CD14-positive monocyte (primary cell): ENCODE data around the gene MLXIP. TPM values are rescaled to one million over a fixed set of nuclear protein-coding genes. Genes with fewer than 3 reads are reported as not detected.

ENCODE experiments used
- DNase-seq, 3 donors: peaks; one replicate each; pipeline ENCODE4 v3.0.0-alpha.2; 2011 to 2022
- H2AFZ ChIP-seq: 2 replicates; pipeline ENCODE4 v1.6.0; 2012; ENCODE audit warnings: mild to moderate bottlenecking, low read depth, low read length, inconsistent platforms; ENCODE audit not compliant: insufficient read depth, poor library complexity, severe bottlenecking
- H3K27ac ChIP-seq, 2 donors: 1 replicate in 1 of 2; 2 replicates in 1 of 2; pipeline ENCODE4 v1.5.1; 2012 to 2013; ENCODE audit warnings: low read length in 2 of 2, control low read depth in 1 of 2, inconsistent platforms in 1 of 2, low read depth in 1 of 2, mild to moderate bottlenecking in 1 of 2
- H3K27me3 ChIP-seq, 2 donors: one replicate each; pipeline versions ENCODE4 v1.6.0 to v1.6.1; 2011 to 2013; ENCODE audit warnings: low read length in 2 of 2; ENCODE audit not compliant: control insufficient read depth in 2 of 2, insufficient read depth in 2 of 2
- H3K36me3 ChIP-seq, 2 donors: replicated peaks in 1 of 2; 1 replicate in 1 of 2; 2 replicates in 1 of 2; pipeline versions ENCODE4 v1.5.1 to v1.6.1; 2012 to 2013; ENCODE audit warnings: low read length in 2 of 2, control low read depth in 1 of 2, inconsistent platforms in 1 of 2, mild to moderate bottlenecking in 1 of 2; ENCODE audit not compliant: insufficient read depth in 2 of 2, control insufficient read depth in 1 of 2
- H3K4me1 ChIP-seq, 2 donors: 1 replicate in 1 of 2; 2 replicates in 1 of 2; pipeline versions ENCODE4 v1.5.1 to v1.6.1; 2012 to 2013; ENCODE audit warnings: low read length in 2 of 2, control low read depth in 1 of 2, inconsistent platforms in 1 of 2, mild to moderate bottlenecking in 1 of 2, moderate library complexity in 1 of 2; ENCODE audit not compliant: insufficient read depth in 2 of 2, control insufficient read depth in 1 of 2
- H3K4me2 ChIP-seq: replicated peaks from 2 replicates; pipeline ENCODE3; 2012; ENCODE audit warnings: low read length, moderate library complexity, mild to moderate bottlenecking; ENCODE audit not compliant: poor library complexity, severe bottlenecking; ENCODE audit errors: extremely low read depth
- H3K4me3 ChIP-seq, 3 experiments: fragments of 200-600 bp in 1 of 3; sonication (generic) in 1 of 3; replicated peaks in 1 of 3; 1 replicate in 2 of 3; 2 replicates in 1 of 3; pipeline ENCODE4 v1.5.1; 2011 to 2013; ENCODE audit warnings: low read length in 3 of 3, mild to moderate bottlenecking in 3 of 3, control low read depth in 2 of 3, low read depth in 2 of 3, inconsistent platforms in 1 of 3, moderate library complexity in 1 of 3
- H3K79me2 ChIP-seq: 2 replicates; pipeline ENCODE4 v1.6.0; 2012; ENCODE audit warnings: mild to moderate bottlenecking, control low read depth, inconsistent platforms, low read length, moderate library complexity; ENCODE audit not compliant: insufficient read depth
- H3K9ac ChIP-seq: 2 replicates; pipeline ENCODE4 v1.6.0; 2017; ENCODE audit warnings: low read length, mild to moderate bottlenecking; ENCODE audit not compliant: insufficient read depth, poor library complexity, severe bottlenecking
- H3K9me3 ChIP-seq, 2 donors: replicated peaks in 1 of 2; 1 replicate in 1 of 2; 2 replicates in 1 of 2; pipeline versions ENCODE4 v1.5.1 to v1.6.1; 2012 to 2013; ENCODE audit warnings: low read length in 2 of 2, control low read depth in 1 of 2; ENCODE audit not compliant: control insufficient read depth in 1 of 2, insufficient read depth in 1 of 2
- H4K20me1 ChIP-seq: 2 replicates; pipeline ENCODE4 v1.6.0; 2012; ENCODE audit warnings: mild to moderate bottlenecking, low read length, control low read depth, moderate library complexity; ENCODE audit not compliant: insufficient read depth
- H3K27ac Mint-ChIP-seq, 7 donors: one replicate each; pipeline ENCODE4 v1.8.0; 2020; ENCODE audit warnings: mild to moderate bottlenecking in 7 of 7, mixed read lengths in 7 of 7, moderate library complexity in 6 of 7, inconsistent platforms in 2 of 7
- H3K27me3 Mint-ChIP-seq, 3 donors: one replicate each; pipeline ENCODE4 v1.8.0; 2021 to 2022; ENCODE audit warnings: low read depth in 3 of 3, mild to moderate bottlenecking in 3 of 3, mixed read lengths in 3 of 3, moderate library complexity in 3 of 3, inconsistent platforms in 1 of 3
- H3K36me3 Mint-ChIP-seq, 2 donors: one replicate each; pipeline ENCODE4 v1.8.0; 2020; ENCODE audit warnings: mixed read lengths in 2 of 2, inconsistent platforms in 1 of 2, mild to moderate bottlenecking in 1 of 2
- H3K4me1 Mint-ChIP-seq: one replicate; pipeline ENCODE4 v1.8.0; 2020; ENCODE audit warnings: mild to moderate bottlenecking, mixed read lengths
- H3K4me3 Mint-ChIP-seq, 2 donors: one replicate each; pipeline ENCODE4 v1.8.0; 2020; ENCODE audit warnings: mild to moderate bottlenecking in 2 of 2, mixed read lengths in 2 of 2, moderate library complexity in 1 of 2
- H3K9me3 Mint-ChIP-seq, 7 donors: one replicate each; pipeline ENCODE4 v1.8.0; 2020 to 2022; ENCODE audit warnings: mixed read lengths in 7 of 7, mild to moderate bottlenecking in 6 of 7, moderate library complexity in 6 of 7, inconsistent platforms in 2 of 7
- WGBS: methylation state at CpG from one replicate; pipeline ENCODE4 v1.1.5; 2013; ENCODE audit warnings: missing lambda C conversion rate; ENCODE audit not compliant: insufficient coverage; 5-methylcytosine and 5-hydroxymethylcytosine counted together
- intact Hi-C, 2 donors: fragments of 100-400 bp; cut with micrococcal nuclease; formaldehyde crosslinking; loops; one replicate each; pipeline versions ENCODE4 v1.15.0 to v1.15.1; 2023
- polyA plus RNA-seq, 3 donors: library from polyadenylated mRNA; depleted of rRNA in 1 of 3; unstranded in 2 of 3; stranded (reverse) in 1 of 3; fragments of 300-500 nt in 2 of 3; fragments of >200 nt in 1 of 3; fragmentation: Illumina TruSeq in 2 of 3; gene quantifications; 1 replicate in 2 of 3; 2 replicates in 1 of 3; pipeline ENCODE4 v1.2.3, GENCODE V29; 2012 to 2021
- TF ChIP-seq, protein P1 (sequence below): fragments of 200-600 bp; IDR thresholded peaks from one replicate; pipeline ENCODE4 v1.8.0; 2022; ENCODE audit warnings: antibody characterized with exemption, mild to moderate bottlenecking

MLXIP gene
- polyA plus RNA-seq, 3 donors: 4.5 to 44.8 (median 4.6) TPM

DNA sequence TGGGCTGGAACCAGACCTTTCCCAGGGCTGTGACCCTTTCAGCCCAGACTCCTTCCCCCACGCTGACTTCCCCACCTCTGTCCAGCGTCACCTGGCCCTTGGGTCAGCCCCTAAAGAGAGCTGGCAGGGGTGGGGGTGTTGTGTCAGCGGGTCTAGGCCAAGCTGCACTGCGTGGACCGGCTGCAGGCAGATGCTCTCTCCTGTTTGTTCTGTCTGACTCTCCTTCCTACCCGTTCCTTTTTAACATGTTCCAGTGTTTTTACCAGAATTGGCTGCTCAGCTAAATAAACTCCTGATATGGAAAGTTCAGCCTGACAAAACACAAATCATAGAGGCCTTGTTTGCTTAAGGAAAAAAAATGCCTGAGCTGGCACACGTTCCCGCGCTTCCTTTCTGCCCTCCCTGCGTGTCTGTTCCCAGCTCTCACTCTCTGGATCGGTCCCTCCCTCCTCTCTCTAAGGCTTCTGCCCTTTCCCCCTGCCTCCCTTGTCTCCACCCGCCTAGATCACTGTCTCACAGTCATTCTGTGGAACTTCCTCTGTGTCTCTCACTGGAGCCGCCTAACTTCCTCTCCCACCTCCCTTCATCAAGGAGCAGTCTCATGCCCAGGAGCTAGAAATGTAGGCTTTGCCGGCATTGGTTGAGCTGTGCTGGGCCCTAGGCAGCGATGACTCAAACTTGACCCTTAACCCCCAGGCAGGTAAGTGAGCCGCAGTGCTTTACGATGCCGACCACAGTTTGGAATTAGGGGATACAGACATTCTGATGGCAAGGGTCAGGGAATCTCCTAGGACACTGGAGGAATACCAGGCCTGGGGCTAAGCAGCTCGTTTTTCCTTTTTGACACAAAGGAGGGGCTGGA is 15.5 kb upstream of the MLXIP start:
- H3K36me3 Mint-ChIP-seq: peaks cover 0 to 24% of the 10 kb centered on the region in 2 donors
- no peaks in the 10 kb centered on the region for H3K36me3 ChIP-seq
- H3K79me2 ChIP-seq: no peaks in the 10 kb centered on the region
- peak overlapping the region; percentile 29 to 85 for H3K4me3 Mint-ChIP-seq
- H3K27me3 ChIP-seq: no peaks in the 10 kb centered on the region
- DNase-seq: peak; percentile 61 to 75 (median 75)
- peak overlapping the region; percentile 21 for H2AFZ ChIP-seq
- no peaks in the 10 kb centered on the region for H3K9me3 Mint-ChIP-seq
- TF ChIP-seq, protein P1, sequence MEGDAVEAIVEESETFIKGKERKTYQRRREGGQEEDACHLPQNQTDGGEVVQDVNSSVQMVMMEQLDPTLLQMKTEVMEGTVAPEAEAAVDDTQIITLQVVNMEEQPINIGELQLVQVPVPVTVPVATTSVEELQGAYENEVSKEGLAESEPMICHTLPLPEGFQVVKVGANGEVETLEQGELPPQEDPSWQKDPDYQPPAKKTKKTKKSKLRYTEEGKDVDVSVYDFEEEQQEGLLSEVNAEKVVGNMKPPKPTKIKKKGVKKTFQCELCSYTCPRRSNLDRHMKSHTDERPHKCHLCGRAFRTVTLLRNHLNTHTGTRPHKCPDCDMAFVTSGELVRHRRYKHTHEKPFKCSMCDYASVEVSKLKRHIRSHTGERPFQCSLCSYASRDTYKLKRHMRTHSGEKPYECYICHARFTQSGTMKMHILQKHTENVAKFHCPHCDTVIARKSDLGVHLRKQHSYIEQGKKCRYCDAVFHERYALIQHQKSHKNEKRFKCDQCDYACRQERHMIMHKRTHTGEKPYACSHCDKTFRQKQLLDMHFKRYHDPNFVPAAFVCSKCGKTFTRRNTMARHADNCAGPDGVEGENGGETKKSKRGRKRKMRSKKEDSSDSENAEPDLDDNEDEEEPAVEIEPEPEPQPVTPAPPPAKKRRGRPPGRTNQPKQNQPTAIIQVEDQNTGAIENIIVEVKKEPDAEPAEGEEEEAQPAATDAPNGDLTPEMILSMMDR: no peak
- H3K27me3 Mint-ChIP-seq: peaks cover 0 to 6% (median 3%) of the 10 kb centered on the region in 3 donors
- H3K9ac ChIP-seq: peak overlapping the region; percentile 18
- no peaks in the 10 kb centered on the region for H4K20me1 ChIP-seq
- H3K9me3 ChIP-seq: no peaks in the 10 kb centered on the region
- H3K4me1 ChIP-seq: peaks cover 26 to 28% of the 10 kb centered on the region in 2 donors
- H3K27ac ChIP-seq: peak overlapping the region; percentile 11 to 52
- peak overlapping the region; percentile 49 to 92 (median 81) for H3K27ac Mint-ChIP-seq
- intact Hi-C loops: no loop called here
- H3K4me2 ChIP-seq: peak overlapping the region; percentile 60
- peak overlapping the region in 1 of 3 experiments; percentile 30 for H3K4me3 ChIP-seq
- peaks cover 31% of the 10 kb centered on the region for H3K4me1 Mint-ChIP-seq
- whole genome bisulfite sequencing: 10% methylated on average over 11 of the region's 19 CpGs

DNA sequence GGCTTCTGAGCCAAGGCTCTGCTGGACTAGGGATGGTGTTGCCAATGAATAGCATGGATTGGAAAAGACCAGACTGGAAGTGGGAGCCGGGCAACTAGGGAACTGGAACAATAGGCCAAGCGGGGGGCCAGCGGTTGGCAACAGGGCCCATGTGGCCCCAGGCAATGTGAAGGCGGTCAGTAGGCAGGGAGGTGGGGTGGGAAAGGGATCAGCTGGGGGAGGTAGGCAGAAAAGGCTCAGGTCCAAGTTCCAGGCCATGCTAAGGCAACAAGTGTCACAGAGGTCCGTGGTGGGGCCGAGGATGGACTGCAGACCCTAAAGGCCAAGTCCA is 14.9 kb upstream of the MLXIP start:
- peak overlapping the region in 1 of 2 donors; percentile 85 for H3K4me3 Mint-ChIP-seq
- H3K27me3 Mint-ChIP-seq: peaks cover 1 to 6% (median 3%) of the 10 kb centered on the region in 3 donors
- no peaks in the 10 kb centered on the region for H3K9me3 Mint-ChIP-seq
- H4K20me1 ChIP-seq: no peaks in the 10 kb centered on the region
- H3K4me2 ChIP-seq: peak overlapping the region; percentile 60
- peak overlapping the region in 1 of 3 experiments; percentile 30 for H3K4me3 ChIP-seq
- H3K4me1 ChIP-seq: peaks cover 27 to 32% of the 10 kb centered on the region in 2 donors
- H3K9ac ChIP-seq: no peak overlapping the region
- 90% methylated on average over 4 of the region's 6 CpGs for WGBS
- H3K36me3 Mint-ChIP-seq: peaks cover 0 to 20% of the 10 kb centered on the region in 2 donors
- H3K27ac Mint-ChIP-seq: peak overlapping the region in 6 of 7 donors; percentile 21 to 88 (median 82)
- no peaks in the 10 kb centered on the region for H3K27me3 ChIP-seq
- peak overlapping the region; percentile 11 to 52 for H3K27ac ChIP-seq
- peak overlapping the region; percentile 21 for H2AFZ ChIP-seq
- H3K36me3 ChIP-seq: no peaks in the 10 kb centered on the region
- DNase-seq: no peak
- H3K79me2 ChIP-seq: no peaks in the 10 kb centered on the region
- no peaks in the 10 kb centered on the region for H3K9me3 ChIP-seq
- TF ChIP-seq, protein P1: no peak
- peaks cover 36% of the 10 kb centered on the region for H3K4me1 Mint-ChIP-seq
- intact Hi-C loops: no loop called here
